HG02642 (cell line): ENCODE measurements around the gene SLC37A3.
A peak's percentile ranks its signal among the peaks of the same experiment; 100 is the strongest.
"Not testable (repeated sequence)": the region's sequence is repeated elsewhere in the genome, so short reads cannot be mapped to it uniquely, and the experiment has no call there.

Experiments used
- ATAC-seq: cut with Tn5 transposase; IDR thresholded peaks from one replicate; pipeline ENCODE4 v1.9.1; 2021; ENCODE audit warnings: mild to moderate bottlenecking; ENCODE audit not compliant: unreplicated experiment, poor library complexity

Gene SLC37A3, protein sequence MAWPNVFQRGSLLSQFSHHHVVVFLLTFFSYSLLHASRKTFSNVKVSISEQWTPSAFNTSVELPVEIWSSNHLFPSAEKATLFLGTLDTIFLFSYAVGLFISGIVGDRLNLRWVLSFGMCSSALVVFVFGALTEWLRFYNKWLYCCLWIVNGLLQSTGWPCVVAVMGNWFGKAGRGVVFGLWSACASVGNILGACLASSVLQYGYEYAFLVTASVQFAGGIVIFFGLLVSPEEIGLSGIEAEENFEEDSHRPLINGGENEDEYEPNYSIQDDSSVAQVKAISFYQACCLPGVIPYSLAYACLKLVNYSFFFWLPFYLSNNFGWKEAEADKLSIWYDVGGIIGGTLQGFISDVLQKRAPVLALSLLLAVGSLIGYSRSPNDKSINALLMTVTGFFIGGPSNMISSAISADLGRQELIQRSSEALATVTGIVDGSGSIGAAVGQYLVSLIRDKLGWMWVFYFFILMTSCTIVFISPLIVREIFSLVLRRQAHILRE

DNA sequence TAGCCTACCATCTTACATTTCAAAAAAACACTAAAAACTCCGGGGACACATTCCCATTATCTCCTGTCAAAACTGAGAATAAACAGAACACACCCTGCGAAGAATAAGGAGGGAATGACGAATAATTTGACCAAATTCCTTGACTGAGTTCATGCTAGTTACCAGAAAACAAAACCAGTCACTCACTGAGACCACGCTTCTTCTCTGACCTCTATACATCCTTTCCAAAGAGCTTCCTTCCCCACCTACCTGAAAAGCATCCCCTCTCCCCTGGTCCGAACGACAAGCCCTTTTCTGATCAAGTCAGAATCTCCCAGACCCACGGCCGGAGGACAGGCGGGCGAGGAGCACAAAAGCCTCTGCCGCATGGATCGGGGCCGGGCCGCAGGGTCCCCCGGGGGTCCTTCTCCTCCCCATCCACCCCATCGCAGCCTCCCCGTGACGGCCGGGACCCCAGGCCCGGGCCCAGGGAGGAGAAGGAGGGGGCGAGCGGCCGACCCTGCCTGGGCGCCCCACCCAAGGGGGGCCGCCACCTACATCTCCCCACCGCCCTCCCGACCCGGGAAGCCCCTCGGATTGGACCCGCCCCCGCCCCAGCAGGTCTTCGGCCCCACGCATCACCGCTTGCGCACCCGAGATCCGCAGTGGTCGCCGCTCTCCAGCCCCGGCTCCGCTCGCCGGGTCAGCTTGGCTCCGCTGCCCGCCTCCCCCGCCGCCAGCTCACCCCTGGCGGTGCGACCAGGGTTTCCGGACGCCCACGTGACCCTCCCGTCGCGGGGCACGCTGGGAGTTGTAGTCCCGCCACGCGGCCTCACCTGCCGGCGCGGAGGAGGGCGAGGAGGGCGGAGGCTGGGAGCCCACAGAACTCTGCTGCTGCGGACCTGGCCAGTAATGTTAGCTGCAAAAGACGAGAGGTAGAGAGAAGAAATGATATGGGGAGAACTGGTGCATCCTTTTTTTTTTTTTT is at the start of gene SLC37A3:
Gene SLC37A3, minus strand, starts transcription at position 747 of the 967 bp plus-strand sequence. CDS start 16,004 bp downstream, outside the sequence.
- peak; percentile 98 for ATAC-seq

DNA sequence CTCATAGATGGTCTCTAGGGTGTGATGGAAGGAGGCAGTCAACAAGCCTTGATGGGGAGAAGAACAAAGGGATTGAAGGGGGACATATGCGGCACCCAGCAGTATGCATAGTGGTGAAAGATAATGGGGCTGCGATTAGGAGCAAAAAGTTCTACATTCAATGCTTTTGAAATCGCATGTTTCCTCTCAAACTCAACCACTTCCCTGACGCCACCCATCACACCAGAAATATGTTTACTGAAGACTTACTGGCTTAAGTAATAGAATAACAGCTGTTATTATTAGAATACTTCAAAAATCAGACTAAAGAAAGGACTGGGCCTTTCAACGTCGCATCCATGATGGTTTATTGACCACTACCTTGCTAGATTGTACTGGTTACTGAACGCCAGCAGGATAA is 49.5 kb upstream of the SLC37A3 start:
- ATAC-seq: no peak

DNA sequence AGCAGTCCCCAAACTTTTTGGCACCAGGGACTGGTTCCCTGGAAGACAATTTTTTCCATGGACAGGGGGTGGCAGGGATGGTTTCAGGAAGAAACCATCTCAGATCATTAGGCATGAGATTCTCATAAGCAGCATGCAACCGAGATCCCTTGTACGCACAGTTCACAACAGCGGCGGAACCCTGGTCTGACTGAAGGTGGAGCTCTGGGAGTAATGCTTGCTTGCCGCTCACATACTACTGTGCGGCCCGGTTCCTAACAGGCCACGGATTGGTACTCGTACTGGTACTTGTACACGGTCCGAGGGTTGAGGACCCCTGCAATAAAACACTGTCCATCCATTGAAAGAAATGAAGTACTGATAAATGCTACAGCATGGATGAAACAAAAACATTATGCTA is 48.1 kb upstream of the SLC37A3 start:
- no peak for ATAC-seq

DNA sequence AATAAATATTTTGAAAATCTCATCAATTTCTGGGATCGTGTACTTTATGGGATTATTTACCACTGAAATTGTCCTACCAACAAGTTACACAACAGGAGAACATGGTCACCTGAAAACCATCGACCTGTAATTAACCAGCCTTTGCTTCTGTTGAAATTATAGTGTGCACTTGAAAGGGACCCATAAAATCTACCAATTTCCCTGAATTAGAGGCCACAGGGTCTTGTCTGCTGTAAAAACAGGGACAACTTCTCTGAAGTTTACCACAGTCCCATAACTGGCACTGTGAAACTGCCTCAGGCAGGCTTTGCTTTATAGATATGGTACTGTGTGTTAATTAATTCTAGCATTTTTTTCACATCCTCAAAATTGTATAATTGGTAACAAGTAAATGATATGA is 43.2 kb upstream of the SLC37A3 start:
- ATAC-seq: no peak

DNA sequence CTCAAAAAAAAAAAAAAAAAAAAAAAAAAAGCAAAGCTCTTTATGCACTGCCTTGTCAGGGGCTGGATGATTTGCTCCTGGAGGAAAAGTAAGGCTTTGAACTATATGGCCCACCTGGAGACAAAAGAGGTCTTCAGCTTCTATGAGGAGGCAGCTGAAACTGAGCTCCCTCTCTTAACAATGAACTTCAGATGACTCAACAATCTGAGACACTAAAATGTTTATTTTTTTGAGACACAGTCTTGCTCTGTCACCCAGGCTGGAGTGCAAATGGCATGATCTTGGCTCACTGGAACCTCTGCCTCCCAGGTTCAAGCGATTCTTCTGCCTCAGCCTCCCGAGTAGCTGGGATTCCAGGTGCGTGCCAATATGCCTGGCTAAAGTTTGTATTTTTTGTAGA is 42.3 kb upstream of the SLC37A3 start:
- ATAC-seq: no peak

DNA sequence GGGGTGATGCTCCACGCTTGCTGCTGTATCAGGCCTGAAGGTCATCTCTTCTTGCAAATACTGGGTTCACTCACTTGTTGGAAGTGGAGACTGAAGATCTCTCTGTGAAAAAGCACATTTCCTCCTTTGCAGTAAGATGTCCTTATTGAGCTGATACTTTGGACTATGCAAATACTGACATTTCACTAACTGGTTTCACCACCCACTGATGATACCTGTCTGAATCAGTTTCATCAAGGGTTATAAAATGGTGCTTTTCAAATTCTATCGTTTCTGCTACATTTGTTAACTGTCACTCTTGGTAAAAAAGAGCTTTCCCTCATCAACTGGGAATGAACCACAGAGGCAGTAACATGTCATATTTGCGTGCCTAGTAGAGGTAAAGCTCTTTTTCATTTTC is 41.0 kb upstream of the SLC37A3 start:
- no peak for ATAC-seq

DNA sequence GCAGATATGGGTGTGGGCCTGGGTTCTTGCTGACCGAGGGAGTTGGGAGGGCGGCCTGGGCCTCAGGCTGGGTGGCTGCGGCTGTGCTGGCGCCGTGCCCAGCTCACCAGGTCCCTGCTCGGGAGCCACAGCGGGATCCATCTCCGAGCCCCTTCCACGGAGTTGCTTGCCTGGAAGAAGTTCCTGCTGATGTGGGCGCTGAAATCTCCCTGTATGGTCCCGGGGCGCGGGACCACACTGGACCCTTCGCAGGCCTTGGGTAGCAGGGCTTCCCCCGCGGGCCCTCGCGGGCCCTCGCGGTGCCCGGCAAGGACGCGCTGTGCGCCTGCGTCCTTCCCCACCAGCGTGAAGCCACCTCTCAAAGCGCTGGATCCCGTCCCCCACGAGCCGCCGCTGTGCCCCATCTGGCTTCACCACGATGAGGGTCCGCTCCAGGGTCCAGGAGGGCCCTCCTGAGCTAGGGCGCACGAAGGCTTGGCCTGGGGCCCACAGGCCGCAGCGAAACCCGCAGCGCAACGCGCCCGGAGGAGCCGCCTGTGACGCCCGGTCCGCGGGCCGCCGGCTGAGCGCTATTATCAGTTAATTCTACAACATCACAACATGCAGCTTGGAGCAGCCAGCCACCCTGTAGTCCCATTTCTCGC is 37.0 kb upstream of the SLC37A3 start:
- ATAC-seq: no peak

DNA sequence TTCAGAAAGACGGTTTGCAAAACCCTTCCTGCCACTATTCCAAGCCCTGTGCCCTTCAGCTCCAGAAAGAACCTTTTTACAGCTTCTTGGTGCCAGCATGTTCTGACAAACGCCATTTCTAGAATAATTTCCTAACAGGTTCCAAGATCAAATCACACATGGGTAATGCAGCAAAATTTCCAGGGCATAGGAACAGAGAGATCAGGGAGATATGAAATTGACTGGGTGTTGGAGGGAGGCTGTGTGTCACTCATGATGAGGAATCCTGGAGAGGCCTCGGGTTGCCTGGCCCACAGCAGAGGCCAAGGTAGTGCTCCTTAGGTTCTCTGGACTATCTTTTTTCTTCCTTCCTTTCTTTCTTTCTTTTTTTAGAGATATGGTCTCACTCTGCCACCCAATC is 35.1 kb upstream of the SLC37A3 start:
- ATAC-seq: no peak

DNA sequence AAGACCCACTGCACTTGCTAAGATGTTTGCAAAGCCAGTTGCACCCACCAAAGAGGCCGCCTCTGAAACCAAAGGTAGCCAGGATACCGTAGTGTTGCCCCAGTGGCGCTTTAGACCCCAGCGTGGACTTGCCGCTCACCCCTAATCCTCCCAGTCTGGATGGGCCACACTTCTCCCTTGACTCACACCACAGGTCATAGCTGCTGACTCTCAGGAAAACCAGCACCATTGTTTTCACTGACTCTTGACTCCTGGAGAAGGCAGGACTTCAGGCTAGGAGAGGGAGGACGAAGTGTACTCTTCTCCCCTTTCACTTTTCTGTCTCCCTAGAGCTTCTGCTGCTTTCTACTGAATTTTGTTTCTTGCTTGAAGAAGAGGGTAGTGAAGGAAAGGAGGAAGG is 27.8 kb upstream of the SLC37A3 start:
- no peak for ATAC-seq

DNA sequence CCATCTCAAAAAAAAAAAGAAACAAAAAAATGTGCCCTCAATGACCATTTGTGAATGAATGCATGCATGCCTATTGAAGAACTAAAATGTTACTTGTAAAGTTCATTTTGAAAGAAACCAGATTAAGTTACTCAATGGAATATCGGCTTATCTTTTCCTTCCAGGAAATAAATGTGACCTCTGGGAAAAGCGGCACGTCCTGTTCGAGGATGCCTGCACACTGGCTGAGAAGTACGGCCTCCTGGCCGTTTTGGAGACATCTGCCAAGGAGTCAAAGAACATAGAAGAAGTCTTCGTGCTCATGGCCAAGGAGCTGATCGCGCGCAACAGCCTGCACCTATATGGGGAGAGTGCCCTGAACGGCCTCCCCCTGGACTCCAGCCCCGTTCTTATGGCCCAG is 27.4 kb upstream of the SLC37A3 start:
- ATAC-seq: no peak

DNA sequence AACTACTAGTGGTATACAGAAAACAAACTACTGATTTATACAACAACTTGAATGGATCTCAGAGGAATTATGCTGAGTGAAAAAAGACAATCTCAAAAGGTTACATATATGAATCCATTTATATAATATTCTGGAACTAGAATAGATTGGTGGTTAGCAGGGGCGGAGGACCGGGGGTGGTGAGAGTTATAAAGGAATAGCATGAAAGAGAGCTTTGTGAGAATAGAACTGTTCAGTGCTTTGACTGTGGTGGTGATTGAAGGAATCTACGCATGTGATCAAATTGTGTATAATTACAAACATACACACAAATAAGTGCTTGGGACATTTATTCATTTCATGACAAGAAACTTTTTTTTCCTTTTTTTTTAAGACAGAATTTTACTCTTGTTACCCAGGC is 25.2 kb upstream of the SLC37A3 start:
- no peak for ATAC-seq

DNA sequence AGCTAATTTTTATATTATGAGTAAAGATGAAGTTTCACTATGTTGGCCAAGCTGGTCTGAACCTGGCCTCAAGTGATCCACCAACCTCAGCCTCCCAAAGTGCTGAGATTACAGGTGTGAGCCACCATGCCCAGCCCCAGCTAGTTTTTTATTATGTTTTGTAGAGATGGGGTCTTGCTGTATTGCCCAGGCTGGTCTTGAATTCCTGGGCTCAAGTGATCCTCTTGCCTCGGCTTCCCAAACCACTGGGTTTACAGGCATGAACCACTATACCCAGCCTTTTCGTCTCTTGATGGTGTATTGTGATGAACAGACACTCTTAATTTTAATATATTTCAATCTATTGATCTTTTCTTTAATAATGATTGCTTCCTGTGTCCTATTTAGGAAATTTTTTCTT is 23.2 kb upstream of the SLC37A3 start:
- no peak for ATAC-seq

DNA sequence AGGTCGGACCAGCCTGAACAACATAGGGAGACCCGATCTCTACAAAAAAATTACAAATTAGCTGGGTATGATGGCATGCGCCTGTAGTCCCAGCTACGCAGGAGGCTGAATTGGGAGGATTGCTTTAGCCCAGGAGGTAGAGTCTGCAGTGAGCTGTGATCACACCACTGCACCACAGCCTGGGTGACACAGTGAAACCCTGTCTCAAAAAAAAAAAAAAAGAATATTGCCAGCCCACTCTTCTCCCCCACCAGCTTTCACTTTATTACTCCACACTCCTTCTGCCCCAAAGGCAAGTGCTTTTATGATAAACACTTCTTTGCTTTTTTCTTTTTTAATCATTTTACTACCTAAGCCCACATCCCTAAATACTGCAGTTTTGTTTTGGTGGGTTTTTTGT is 20.3 kb upstream of the SLC37A3 start:
- no peak for ATAC-seq

DNA sequence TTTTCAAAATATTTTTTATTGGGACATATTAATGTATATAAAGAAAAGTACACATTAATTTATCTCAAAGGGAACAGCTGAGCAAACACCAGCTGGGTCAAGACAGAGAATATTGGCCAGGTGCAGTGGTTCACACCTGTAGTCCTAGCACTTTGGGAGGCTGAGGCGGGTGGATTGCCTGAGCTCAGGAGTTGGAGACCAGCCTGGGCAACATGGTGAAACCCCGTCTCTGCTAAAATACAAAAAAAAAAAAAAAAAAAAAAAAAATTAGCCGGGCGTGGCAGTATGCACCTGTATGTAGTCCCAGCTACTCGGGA is 19.8 kb upstream of the SLC37A3 start:
- ATAC-seq: not testable (repeated sequence)

DNA sequence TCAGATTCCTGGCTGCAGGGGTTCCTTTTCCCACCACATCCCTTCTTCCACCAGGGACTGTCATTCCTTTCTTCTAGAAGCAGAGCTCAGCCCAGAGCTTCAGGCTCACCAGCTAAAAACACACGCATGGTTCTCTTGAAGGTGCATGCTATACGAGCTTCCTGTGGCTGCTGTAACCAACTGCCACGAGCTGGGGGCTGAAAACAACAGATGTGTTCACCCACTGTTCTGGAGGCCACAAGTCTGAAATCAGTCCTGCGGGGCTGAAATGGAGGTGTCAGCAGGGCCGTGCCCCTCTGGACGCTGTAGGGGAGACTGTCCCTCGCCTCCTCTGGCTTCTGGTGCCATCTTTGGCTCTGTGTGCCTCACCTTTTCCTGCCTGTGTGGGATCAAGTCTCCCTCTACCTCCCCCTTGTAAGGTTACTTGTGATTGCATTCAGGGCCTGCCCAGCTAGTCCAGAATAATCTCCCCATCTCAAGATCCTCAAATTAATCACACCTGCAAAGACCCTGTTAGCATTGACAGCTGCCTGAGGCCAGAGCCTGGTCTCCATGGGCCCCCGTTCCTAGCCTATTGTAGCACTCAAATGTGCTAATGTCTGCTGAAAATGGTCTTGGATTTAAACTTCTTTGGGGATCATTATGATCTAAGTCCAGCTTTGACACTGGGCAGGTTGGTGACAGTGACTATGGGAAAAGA is 19.3 kb upstream of the SLC37A3 start:
- ATAC-seq: no peak

DNA sequence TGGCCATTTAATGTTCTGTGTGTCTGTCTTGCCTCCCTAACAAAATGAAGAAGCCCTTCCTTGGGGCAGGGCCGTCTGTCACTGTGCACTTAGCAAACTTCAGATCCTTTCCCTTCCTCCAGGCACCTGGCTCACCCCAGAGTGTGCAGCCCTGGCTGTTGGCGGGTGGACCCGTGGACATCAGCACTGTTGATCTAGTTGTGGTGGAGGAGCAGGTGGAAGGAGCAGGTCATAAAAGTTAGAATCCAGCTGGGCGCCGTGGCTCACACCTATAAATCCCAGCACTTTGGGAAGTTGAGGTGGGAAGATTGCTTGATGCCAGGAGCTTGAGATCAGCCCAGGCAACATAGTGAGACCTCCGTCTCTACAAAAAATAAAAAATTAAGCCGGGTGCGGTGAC is 18.2 kb upstream of the SLC37A3 start:
- ATAC-seq: no peak

DNA sequence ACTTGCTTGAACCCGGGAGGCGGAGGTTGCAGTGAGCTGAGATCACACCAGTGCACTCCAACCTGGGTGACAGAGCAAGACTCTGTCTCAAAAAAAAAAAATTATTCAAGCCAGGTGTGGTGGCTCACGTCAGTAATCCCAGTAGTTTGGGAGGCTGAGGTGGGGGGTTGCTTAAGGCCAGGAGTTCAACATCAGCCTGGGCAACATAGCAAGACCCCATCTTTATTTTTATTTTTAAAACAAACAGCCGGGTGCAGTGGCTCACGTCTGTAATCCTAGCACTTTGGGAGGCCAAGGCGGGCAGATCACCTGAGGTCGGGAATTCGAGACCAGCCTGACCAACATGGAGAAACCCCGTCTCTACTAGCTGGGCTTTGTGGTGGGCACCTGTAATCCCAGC is 17.5 kb upstream of the SLC37A3 start:
- ATAC-seq: not testable (repeated sequence)

DNA sequence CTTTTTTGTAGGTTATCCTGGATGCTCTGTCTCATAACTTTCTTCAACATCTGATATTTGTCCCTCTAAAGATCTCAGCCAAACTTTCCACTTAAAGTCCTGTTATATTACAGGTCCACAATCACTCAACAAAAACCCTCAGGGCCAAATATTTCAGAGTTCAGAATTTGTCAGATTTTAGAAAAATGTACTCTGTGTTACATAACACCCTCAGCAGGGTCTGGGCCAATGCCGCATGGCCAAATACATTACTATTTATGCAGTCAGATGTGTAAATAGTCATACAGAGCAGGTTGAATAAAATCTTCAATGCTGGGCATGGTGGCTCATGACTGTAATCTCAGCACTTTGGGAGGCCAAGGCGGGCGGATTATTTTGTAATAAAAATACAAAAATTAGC is 17.0 kb upstream of the SLC37A3 start:
- ATAC-seq: no peak

DNA sequence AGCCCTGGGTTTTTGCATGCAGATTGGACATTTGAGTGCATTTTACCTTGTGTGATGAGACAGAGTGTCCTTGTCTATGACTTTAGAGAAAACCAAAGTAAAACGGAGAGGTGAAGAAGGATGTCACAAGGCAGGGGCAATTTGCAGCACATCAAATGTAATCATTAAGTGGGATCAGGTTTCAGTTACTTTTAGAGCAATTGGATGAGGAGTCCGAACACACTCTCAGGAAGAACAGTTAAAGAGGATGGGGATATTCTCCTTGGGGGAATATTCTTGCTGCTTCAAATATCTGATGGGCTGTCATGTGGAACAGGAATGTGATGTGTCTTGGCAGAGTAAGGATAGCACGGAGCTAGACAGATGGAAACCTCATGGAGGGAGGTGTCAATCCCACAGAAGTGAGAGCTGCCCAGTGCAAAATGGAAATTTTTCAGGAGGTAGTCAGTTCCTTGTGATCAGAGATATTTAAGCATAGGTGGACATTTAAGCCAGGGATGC is 6.3 kb upstream of the SLC37A3 start:
- no peak for ATAC-seq
